HEK293 (cell line): ENCODE data around the gene GLTPD2.

Source experiments
- CTCF ChIA-PET: fragments of 350-600 bp; formaldehyde crosslinking; extraction: SDS; loops from one replicate; lab custom pipeline; 2021; ENCODE audit warnings: antibody characterized with exemption; lab: Yijun Ruan, JAX
- POLR2A ChIA-PET: fragments of 300-600 bp; formaldehyde crosslinking; extraction: SDS; loops from one replicate; lab custom pipeline; 2020; ENCODE audit warnings: antibody characterized with exemption, inconsistent platforms; lab: Yijun Ruan, JAX
- H3K27ac ChIP-seq: fragments of 200-500 bp; sonication (Bioruptor generic); 2 replicates; pipeline ENCODE4 v1.5.1; 2014; ENCODE audit warnings: low read depth, low read length, control low read depth, inconsistent platforms; ENCODE audit errors: extremely low read depth
- H3K36me3 ChIP-seq, 2 experiments: fragments of 200-500 bp in 1 of 2; sonication (Bioruptor generic) in 1 of 2; 1 replicate in 1 of 2; 2 replicates in 1 of 2; pipeline ENCODE4 v1.5.1; 2014 to 2017; ENCODE audit warnings: inconsistent platforms in 2 of 2, low read length in 2 of 2; ENCODE audit not compliant: control insufficient read depth in 2 of 2, insufficient read depth in 1 of 2
- H3K4me1 ChIP-seq: fragments of 200-500 bp; sonication (Bioruptor generic); 2 replicates; pipeline ENCODE4 v1.5.1; 2014; ENCODE audit warnings: mild to moderate bottlenecking, low read length, inconsistent platforms; ENCODE audit not compliant: control insufficient read depth, insufficient read depth
- H3K4me3 ChIP-seq: 2 replicates; pipeline ENCODE4 v1.5.1; 2011; ENCODE audit warnings: low read depth, mild to moderate bottlenecking, control low read depth, low read length, moderate library complexity
- H3K9me3 ChIP-seq: fragments of 200-500 bp; sonication (Bioruptor generic); 2 replicates; pipeline ENCODE4 v1.5.1; 2014; ENCODE audit warnings: low read depth, low read length, inconsistent platforms; ENCODE audit not compliant: control insufficient read depth, insufficient read depth
- IKZF3 ChIP-seq: fragments of 450-650 bp; IDR thresholded peaks from 2 replicates; pipeline ENCODE4 v1.5.0; 2018; ENCODE audit warnings: missing biosample characterization, mild to moderate bottlenecking, missing genetic modification characterization, moderate library complexity
- SALL2 ChIP-seq: fragments of 450-650 bp; formaldehyde crosslinking; IDR thresholded peaks from 2 replicates; pipeline ENCODE4 v1.5.0; 2017; ENCODE audit warnings: missing biosample characterization, mild to moderate bottlenecking, missing genetic modification characterization, borderline replicate concordance
- SP3 ChIP-seq: fragments of 450-650 bp; formaldehyde crosslinking; IDR thresholded peaks from 2 replicates; pipeline ENCODE4 v1.5.1; 2016; ENCODE audit warnings: missing biosample characterization, missing genetic modification characterization
- ZBTB6 ChIP-seq: fragments of 450-650 bp; formaldehyde crosslinking; IDR thresholded peaks from 2 replicates; pipeline ENCODE4 v1.5.1; 2017; ENCODE audit warnings: missing biosample characterization, missing genetic modification characterization
- ZBTB8A ChIP-seq: fragments of 450-650 bp; formaldehyde crosslinking; IDR thresholded peaks from 2 replicates; pipeline ENCODE4 v1.5.1; 2016; ENCODE audit warnings: missing biosample characterization, missing genetic modification characterization
- ZFP37 ChIP-seq: fragments of 450-650 bp; formaldehyde crosslinking; IDR thresholded peaks from 2 replicates; pipeline ENCODE4 v1.5.1; 2016; ENCODE audit warnings: missing biosample characterization, missing genetic modification characterization
- ZNF248 ChIP-seq: fragments of 450-650 bp; formaldehyde crosslinking; IDR thresholded peaks from 2 replicates; pipeline ENCODE4 v1.5.1; 2017; ENCODE audit warnings: missing biosample characterization, missing genetic modification characterization
- ZNF398 ChIP-seq: fragments of 450-650 bp; formaldehyde crosslinking; IDR thresholded peaks from 2 replicates; pipeline ENCODE4 v1.5.1; 2017; ENCODE audit warnings: missing biosample characterization, missing genetic modification characterization
- ZNF426 ChIP-seq: fragments of 450-650 bp; formaldehyde crosslinking; IDR thresholded peaks from 2 replicates; pipeline ENCODE4 v1.5.1; 2017; ENCODE audit warnings: missing biosample characterization, missing genetic modification characterization, mild to moderate bottlenecking, inconsistent platforms, moderate library complexity
- ZNF449 ChIP-seq: fragments of 450-650 bp; formaldehyde crosslinking; IDR thresholded peaks from 2 replicates; pipeline ENCODE4 v1.5.1; 2017; ENCODE audit warnings: missing biosample characterization, mild to moderate bottlenecking, missing genetic modification characterization, moderate library complexity
- ZNF521 ChIP-seq: fragments of 450-650 bp; formaldehyde crosslinking; IDR thresholded peaks from 2 replicates; pipeline ENCODE4 v1.5.1; 2017; ENCODE audit warnings: missing biosample characterization, mild to moderate bottlenecking, missing genetic modification characterization
- ZNF585B ChIP-seq: fragments of 450-650 bp; formaldehyde crosslinking; IDR thresholded peaks from 2 replicates; pipeline ENCODE4 v1.5.1; 2016; ENCODE audit warnings: missing biosample characterization, missing genetic modification characterization
- ZNF621 ChIP-seq: fragments of 450-650 bp; formaldehyde crosslinking; IDR thresholded peaks from 2 replicates; pipeline ENCODE4 v1.5.1; 2017; ENCODE audit warnings: missing biosample characterization, missing genetic modification characterization
- ZNF692 ChIP-seq: fragments of 450-650 bp; formaldehyde crosslinking; IDR thresholded peaks from 2 replicates; pipeline ENCODE4 v1.5.1; 2016; ENCODE audit warnings: missing biosample characterization, missing genetic modification characterization
- ZNF704 ChIP-seq: fragments of 450-650 bp; formaldehyde crosslinking; IDR thresholded peaks from 2 replicates; pipeline ENCODE4 v1.5.1; 2016; ENCODE audit warnings: missing biosample characterization, missing genetic modification characterization
- ZNF707 ChIP-seq: fragments of 450-650 bp; formaldehyde crosslinking; IDR thresholded peaks from 2 replicates; pipeline ENCODE4 v1.5.1; 2016; ENCODE audit warnings: missing biosample characterization, missing genetic modification characterization

GLTPD2 gene

GRCh38 chr17:4785311-4786105, 3.3 kb upstream of the GLTPD2 start:
- Histone ChIP-seq H3K4me1 (peaks cover 4% of the 10 kb centered on the region), H3K27ac (no peak overlapping the region)
- ChIA-PET CTCF (interaction anchor here (0.5 to 1.2 kb wide), 3 partner anchors 22 to 395 kb away, joined by 3 read pairs; partner anchors contain the start of gene PLD2), POLR2A (no interaction called here)
- no peak for TF ChIP-seq ZNF248 (tag by site-specific recombination)
- no peak for TF ChIP-seq ZNF704 (tag by site-specific recombination)
- TF ChIP-seq ZNF449 (tag by site-specific recombination) = no peak
- TF ChIP-seq SP3 (tag by site-specific recombination) = no peak
- TF ChIP-seq SALL2 (tag by site-specific recombination) = no peak
- TF ChIP-seq ZNF692 (tag by site-specific recombination) = no peak
- no peak for TF ChIP-seq ZNF398 (tag by site-specific recombination)
- no peak for TF ChIP-seq ZNF707
- no peak for TF ChIP-seq ZNF621 (tag by site-specific recombination)
- no peak for TF ChIP-seq ZNF426 (tag by site-specific recombination)
- no peak for TF ChIP-seq ZBTB8A (tag by site-specific recombination)
- TF ChIP-seq ZNF521 (tag by site-specific recombination) = no peak
- no peak for TF ChIP-seq IKZF3 (tag by site-specific recombination)
- TF ChIP-seq, all 188 proteins: peak for 0
- Histone ChIP-seq H3K9me3 (no peaks in the 10 kb centered on the region), H3K36me3 (no peaks in the 10 kb centered on the region), H3K4me3 (no peak overlapping the region)

- no peak within 1 kb of the TSS for H3K4me3 ChIP-seq
- H3K4me1 ChIP-seq = peaks cover 4% of the 10 kb centered on the region
- no peak within 1 kb of the TSS for H3K27ac ChIP-seq
- ChIA-PET POLR2A (no interaction called here), CTCF (interaction anchor here (0.5 to 1.9 kb wide), 7 partner anchors 10 to 396 kb away, joined by 3 to 6 read pairs (median 3); no protein-coding TSS in a partner anchor)
- no peaks in the 10 kb centered on the region for H3K36me3 ChIP-seq
- H3K9me3 ChIP-seq = no peaks in the 10 kb centered on the region
- TF ChIP-seq ZFP37 (tag by site-specific recombination) (no peak), ZNF585B (tag by site-specific recombination) (no peak), ZBTB6 (tag by site-specific recombination) (peak; percentile 69)
These were observed 2.7 kb upstream of the GLTPD2 start, which contains the start of gene VMO1 for GRCh38 chr17:4786106-4786511. Gene VMO1, minus strand, starts transcription at chr17:4786364. Its CDS starts 12 bp downstream, at chr17:4786352.
